Measurements from ENCODE around the gene ITSN1. TPM values are rescaled to one million over a fixed set of nuclear protein-coding genes. Genes with fewer than 3 reads are reported as not detected.
"Not testable (repeated sequence)": the region's sequence is repeated elsewhere in the genome, so short reads cannot be mapped to it uniquely, and the experiment has no call there.

ITSN1 gene
- total RNA-seq, 4 donors from 2014 or later, result 37.0 to 123 (median 61.1) TPM

DNA sequence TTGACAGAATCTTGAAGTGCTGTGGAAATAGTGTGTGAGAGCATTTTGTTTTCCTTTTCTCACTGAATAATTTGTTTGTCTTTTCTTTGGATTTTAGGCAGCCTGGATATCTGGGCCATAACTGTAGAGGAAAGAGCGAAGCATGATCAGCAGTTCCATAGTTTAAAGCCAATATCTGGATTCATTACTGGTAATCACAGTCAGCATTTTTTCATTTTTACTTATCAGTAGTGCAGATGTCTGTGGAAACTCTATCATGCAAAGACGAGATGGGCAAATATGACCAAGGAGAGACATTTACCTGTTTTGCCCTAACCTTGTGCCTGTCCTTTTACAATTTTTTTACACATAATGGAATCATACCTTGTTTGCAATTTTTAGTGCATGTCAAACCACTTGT lies 78.8 kb downstream of the ITSN1 start:
- no peak overlapping the region for H3K27ac ChIP-seq
- TF ChIP-seq, protein P1, sequence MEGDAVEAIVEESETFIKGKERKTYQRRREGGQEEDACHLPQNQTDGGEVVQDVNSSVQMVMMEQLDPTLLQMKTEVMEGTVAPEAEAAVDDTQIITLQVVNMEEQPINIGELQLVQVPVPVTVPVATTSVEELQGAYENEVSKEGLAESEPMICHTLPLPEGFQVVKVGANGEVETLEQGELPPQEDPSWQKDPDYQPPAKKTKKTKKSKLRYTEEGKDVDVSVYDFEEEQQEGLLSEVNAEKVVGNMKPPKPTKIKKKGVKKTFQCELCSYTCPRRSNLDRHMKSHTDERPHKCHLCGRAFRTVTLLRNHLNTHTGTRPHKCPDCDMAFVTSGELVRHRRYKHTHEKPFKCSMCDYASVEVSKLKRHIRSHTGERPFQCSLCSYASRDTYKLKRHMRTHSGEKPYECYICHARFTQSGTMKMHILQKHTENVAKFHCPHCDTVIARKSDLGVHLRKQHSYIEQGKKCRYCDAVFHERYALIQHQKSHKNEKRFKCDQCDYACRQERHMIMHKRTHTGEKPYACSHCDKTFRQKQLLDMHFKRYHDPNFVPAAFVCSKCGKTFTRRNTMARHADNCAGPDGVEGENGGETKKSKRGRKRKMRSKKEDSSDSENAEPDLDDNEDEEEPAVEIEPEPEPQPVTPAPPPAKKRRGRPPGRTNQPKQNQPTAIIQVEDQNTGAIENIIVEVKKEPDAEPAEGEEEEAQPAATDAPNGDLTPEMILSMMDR (IDR thresholded peaks at IDR 0.05), result no peak
- TF ChIP-seq POLR2A (IDR thresholded peaks at IDR 0.05) (no peak), EP300 (IDR thresholded peaks at IDR 0.05; ENCODE audit: low read depth) (no peak), POLR2AphosphoS5 (IDR thresholded peaks at IDR 0.05) (no peak)
- in situ Hi-C loops (cut with MboI; ENCODE audit: low pct_ligation_motif_present in 1 of 4, low pct_unique_long_range_greater_than_20kb in 1 of 4, low sequenced_read_pairs in 3 of 4) (no loop called here), intact Hi-C loops (cut with DNase I; ENCODE audit: low total_unique reads) (no loop called here)
- no peak for DNase-seq
- H3K4me3 ChIP-seq, result no peak overlapping the region
- no peaks in the 10 kb centered on the region for H3K4me1 ChIP-seq
- H3K27me3 ChIP-seq, result no peaks in the 10 kb centered on the region
- H3K36me3 ChIP-seq, result peaks cover 0 to 16% (median 2%) of the 10 kb centered on the region in 4 donors
- WGBS, 2 donors (ENCODE audit: low coverage in 1 of 2), result 93 to 100% methylated on average over 2 of the region's 2 CpGs
- H3K9me3 ChIP-seq, result no peaks in the 10 kb centered on the region

DNA sequence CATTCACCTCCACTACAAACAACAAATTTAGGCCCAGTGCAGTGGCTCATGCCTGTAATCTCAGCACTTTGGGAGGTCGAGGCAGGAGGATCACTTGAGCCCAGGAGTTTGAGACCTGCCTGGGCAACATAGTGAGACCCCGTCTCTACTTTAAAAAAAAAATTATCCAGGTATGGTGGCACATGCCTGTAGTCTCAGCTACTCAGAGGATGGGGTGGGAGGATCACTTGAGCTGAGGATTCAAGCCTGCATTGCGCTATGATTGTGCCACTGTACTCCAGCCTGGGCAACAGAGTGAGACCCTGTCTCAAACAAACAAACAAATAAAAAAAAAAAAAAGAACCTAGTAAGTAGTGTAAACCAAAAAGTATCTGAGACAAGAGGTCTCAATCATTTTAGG lies 86.8 kb downstream of the ITSN1 start:
- H3K27me3 ChIP-seq; H3K4me3 ChIP-seq; H3K36me3 ChIP-seq; DNase-seq; H3K27ac ChIP-seq; H3K9me3 ChIP-seq; intact Hi-C loops (cut with DNase I; ENCODE audit: low total_unique reads); H3K4me1 ChIP-seq; in situ Hi-C loops (cut with MboI; ENCODE audit: low pct_ligation_motif_present in 1 of 4, low pct_unique_long_range_greater_than_20kb in 1 of 4, low sequenced_read_pairs in 3 of 4): not testable (repeated sequence)
- WGBS, 2 donors (ENCODE audit: low coverage in 1 of 2), result 89 to 93% methylated on average over 2 to 3 of the region's 3 CpGs

GRCh38 chr21:33729641-33730040 lies 87.3 kb downstream of the ITSN1 start:
- 57 to 61% methylated on average over 2 of the region's 2 CpGs for WGBS, 2 donors (ENCODE audit: low coverage in 1 of 2)
- Histone ChIP-seq H3K27me3 (no peaks in the 10 kb centered on the region), H3K9me3 (no peaks in the 10 kb centered on the region), H3K4me1 (no peaks in the 10 kb centered on the region), H3K27ac (no peak overlapping the region), H3K4me3 (no peak overlapping the region), H3K36me3 (no peaks in the 10 kb centered on the region)
- intact Hi-C loops (cut with DNase I; ENCODE audit: low total_unique reads), result no loop called here
- in situ Hi-C loops (cut with MboI; ENCODE audit: low pct_ligation_motif_present in 1 of 4, low pct_unique_long_range_greater_than_20kb in 1 of 4, low sequenced_read_pairs in 3 of 4), result no loop called here
- DNase-seq, result no peak
- TF ChIP-seq POLR2AphosphoS5 (IDR thresholded peaks at IDR 0.05) (no peak), EP300 (IDR thresholded peaks at IDR 0.05; ENCODE audit: low read depth) (no peak), POLR2A (IDR thresholded peaks at IDR 0.05) (no peak)
- TF ChIP-seq, protein P1 (IDR thresholded peaks at IDR 0.05), result no peak

- 93 to 97% methylated on average over 3 of the region's 3 CpGs for WGBS, 2 donors (ENCODE audit: low coverage in 1 of 2)
- DNase-seq, result no peak
- in situ Hi-C loops (cut with MboI; ENCODE audit: low pct_ligation_motif_present in 1 of 4, low pct_unique_long_range_greater_than_20kb in 1 of 4, low sequenced_read_pairs in 3 of 4) (no loop called here), intact Hi-C loops (cut with DNase I; ENCODE audit: low total_unique reads) (no loop called here)
- no peak overlapping the region for H3K4me3 ChIP-seq
- H3K9me3 ChIP-seq, result no peaks in the 10 kb centered on the region
- H3K4me1 ChIP-seq, result no peaks in the 10 kb centered on the region
- no peaks in the 10 kb centered on the region for H3K36me3 ChIP-seq
- H3K27ac ChIP-seq, result no peak overlapping the region
- no peaks in the 10 kb centered on the region for H3K27me3 ChIP-seq
- TF ChIP-seq, protein P1 (IDR thresholded peaks at IDR 0.05), result no peak
- TF ChIP-seq EP300 (IDR thresholded peaks at IDR 0.05; ENCODE audit: low read depth) (no peak), POLR2A (IDR thresholded peaks at IDR 0.05) (no peak), POLR2AphosphoS5 (IDR thresholded peaks at IDR 0.05) (no peak)
Observed at GRCh38 chr21:33731447-33731846, 89.1 kb downstream of the ITSN1 start.

GRCh38 chr21:33732038-33732437 lies 89.7 kb downstream of the ITSN1 start:
- no peaks in the 10 kb centered on the region for H3K36me3 ChIP-seq
- intact Hi-C loops (cut with DNase I; ENCODE audit: low total_unique reads), result no loop called here
- no peaks in the 10 kb centered on the region for H3K9me3 ChIP-seq
- in situ Hi-C loops (cut with MboI; ENCODE audit: low pct_ligation_motif_present in 1 of 4, low pct_unique_long_range_greater_than_20kb in 1 of 4, low sequenced_read_pairs in 3 of 4), result no loop called here
- H3K4me3 ChIP-seq, result no peak overlapping the region
- no peaks in the 10 kb centered on the region for H3K27me3 ChIP-seq
- no peak for TF ChIP-seq POLR2A (IDR thresholded peaks at IDR 0.05)
- TF ChIP-seq EP300 (IDR thresholded peaks at IDR 0.05; ENCODE audit: low read depth), result no peak
- no peak for TF ChIP-seq POLR2AphosphoS5 (IDR thresholded peaks at IDR 0.05)
- TF ChIP-seq, protein P1 (IDR thresholded peaks at IDR 0.05), result no peak
- no peaks in the 10 kb centered on the region for H3K4me1 ChIP-seq
- WGBS, 2 donors (ENCODE audit: low coverage in 1 of 2), result 88 to 94% methylated on average over 3 of the region's 3 CpGs
- DNase-seq, result no peak
- H3K27ac ChIP-seq, result no peak overlapping the region
